Neutrophil (primary cell): ENCODE measurements around the gene IGSF21.

Source experiments
- H3K27ac ChIP-seq: fragments of 200-600 bp; sonication (generic); 2 replicates; pipeline ENCODE4 v1.5.1; 2016; ENCODE audit warnings: mild to moderate bottlenecking, moderate library complexity
- H3K27me3 ChIP-seq: fragments of 200-600 bp; sonication (generic); 2 replicates; pipeline ENCODE4 v1.6.0; 2016; ENCODE audit warnings: mild to moderate bottlenecking
- H3K36me3 ChIP-seq: fragments of 200-600 bp; sonication (generic); 2 replicates; pipeline ENCODE4 v1.5.1; 2017
- H3K4me1 ChIP-seq, 2 experiments: fragments of 200-600 bp in 1 of 2; sonication (generic) in 1 of 2; 1 replicate in 1 of 2; 2 replicates in 1 of 2; pipeline versions ENCODE4 v1.5.1 to v1.6.1; 2013 to 2016; ENCODE audit warnings: low read depth in 1 of 2, low read length in 1 of 2, mild to moderate bottlenecking in 1 of 2, moderate library complexity in 1 of 2; ENCODE audit not compliant: control insufficient read depth in 1 of 2, insufficient read depth in 1 of 2
- H3K4me3 ChIP-seq, 2 experiments: fragments of 200-600 bp in 1 of 2; sonication (generic) in 1 of 2; 1 replicate in 1 of 2; 2 replicates in 1 of 2; pipeline ENCODE4 v1.5.1; 2013 to 2016; ENCODE audit warnings: low read depth in 1 of 2, low read length in 1 of 2, mild to moderate bottlenecking in 1 of 2, moderate library complexity in 1 of 2
- H3K9me3 ChIP-seq: fragments of 200-600 bp; sonication (generic); 2 replicates; pipeline ENCODE4 v1.5.1; 2016
- CTCF ChIP-seq: fragments of 200-600 bp; sonication (generic); IDR thresholded peaks from 2 replicates; pipeline ENCODE4 v1.5.1; 2016; ENCODE audit warnings: antibody characterized with exemption

The IGSF21 gene

GRCh38 chr1:18323259-18323658, 215.7 kb downstream of the IGSF21 start:
- Histone ChIP-seq H3K4me1 (no peaks in the 10 kb centered on the region), H3K36me3 (no peaks in the 10 kb centered on the region), H3K9me3 (no peaks in the 10 kb centered on the region), H3K27ac (no peak overlapping the region), H3K27me3 (peaks cover 10% of the 10 kb centered on the region), H3K4me3 (no peak overlapping the region)
- no peak for TF ChIP-seq CTCF

- TF ChIP-seq CTCF, result no peak
- H3K4me3 ChIP-seq, result no peak overlapping the region
- no peaks in the 10 kb centered on the region for H3K4me1 ChIP-seq
- peaks cover 10% of the 10 kb centered on the region for H3K27me3 ChIP-seq
- no peaks in the 10 kb centered on the region for H3K36me3 ChIP-seq
- H3K27ac ChIP-seq, result no peak overlapping the region
- no peaks in the 10 kb centered on the region for H3K9me3 ChIP-seq
Observed at GRCh38 chr1:18324246-18324645, 216.6 kb downstream of the IGSF21 start.

- Histone ChIP-seq H3K27ac (no peak overlapping the region), H3K4me1 (no peaks in the 10 kb centered on the region), H3K4me3 (no peak overlapping the region), H3K36me3 (no peaks in the 10 kb centered on the region), H3K9me3 (no peaks in the 10 kb centered on the region), H3K27me3 (peaks cover 10% of the 10 kb centered on the region)
- no peak for TF ChIP-seq CTCF
Observed at GRCh38 chr1:18325136-18325535, 217.5 kb downstream of the IGSF21 start.

- no peaks in the 10 kb centered on the region for H3K4me1 ChIP-seq
- no peak overlapping the region for H3K27ac ChIP-seq
- H3K9me3 ChIP-seq, result no peaks in the 10 kb centered on the region
- H3K4me3 ChIP-seq, result no peak overlapping the region
- no peak for TF ChIP-seq CTCF
- H3K27me3 ChIP-seq, result peaks cover 10% of the 10 kb centered on the region
- H3K36me3 ChIP-seq, result no peaks in the 10 kb centered on the region
Observed at GRCh38 chr1:18326211-18326897, 218.8 kb downstream of the IGSF21 start.

GRCh38 chr1:18327650-18328049, 220.1 kb downstream of the IGSF21 start:
- Histone ChIP-seq H3K27me3 (peaks cover 8% of the 10 kb centered on the region), H3K36me3 (no peaks in the 10 kb centered on the region), H3K4me3 (no peak overlapping the region), H3K9me3 (no peaks in the 10 kb centered on the region), H3K27ac (no peak overlapping the region), H3K4me1 (no peaks in the 10 kb centered on the region)
- no peak for TF ChIP-seq CTCF

- no peak for TF ChIP-seq CTCF
- no peaks in the 10 kb centered on the region for H3K36me3 ChIP-seq
Observed at GRCh38 chr1:18328803-18329202, 221.2 kb downstream of the IGSF21 start.

More at GRCh38 chr1:18328803-18329202, 221.2 kb downstream of the IGSF21 start:
- Histone ChIP-seq H3K9me3 (no peaks in the 10 kb centered on the region), H3K4me1 (no peaks in the 10 kb centered on the region), H3K27me3 (no peaks in the 10 kb centered on the region), H3K27ac (no peak overlapping the region), H3K4me3 (no peak overlapping the region)
